GM19043 (cell line): ENCODE results near the gene FRMPD4.

Experiments used
- ATAC-seq: cut with Tn5 transposase; IDR thresholded peaks from one replicate; pipeline ENCODE4 v1.9.1; 2021; ENCODE audit warnings: low read depth; ENCODE audit not compliant: unreplicated experiment

Gene FRMPD4

GRCh38 chrX:12611471-12611870 is 473.2 kb downstream of the FRMPD4 start:
- ATAC-seq = no peak

GRCh38 chrX:12614266-12614665 is 476.0 kb downstream of the FRMPD4 start:
- no peak for ATAC-seq

DNA sequence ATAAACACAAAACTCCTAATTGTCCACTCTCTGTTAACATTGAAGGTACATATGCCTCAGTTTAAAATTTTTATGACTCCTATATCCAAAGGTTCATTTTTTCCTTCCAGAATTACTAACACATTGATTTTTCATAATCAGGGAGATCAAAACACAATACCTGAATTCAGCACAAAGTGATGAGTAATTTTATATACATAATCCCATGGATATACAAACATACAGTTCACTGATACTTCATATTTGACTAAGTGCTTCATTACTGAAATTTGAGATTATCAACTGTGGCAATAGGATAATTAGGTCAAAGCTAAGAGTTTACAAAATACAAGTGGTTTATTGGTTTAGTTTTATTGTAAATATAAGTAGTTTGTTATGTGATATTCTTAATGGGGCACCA is 476.8 kb downstream of the FRMPD4 start:
- no peak for ATAC-seq

DNA sequence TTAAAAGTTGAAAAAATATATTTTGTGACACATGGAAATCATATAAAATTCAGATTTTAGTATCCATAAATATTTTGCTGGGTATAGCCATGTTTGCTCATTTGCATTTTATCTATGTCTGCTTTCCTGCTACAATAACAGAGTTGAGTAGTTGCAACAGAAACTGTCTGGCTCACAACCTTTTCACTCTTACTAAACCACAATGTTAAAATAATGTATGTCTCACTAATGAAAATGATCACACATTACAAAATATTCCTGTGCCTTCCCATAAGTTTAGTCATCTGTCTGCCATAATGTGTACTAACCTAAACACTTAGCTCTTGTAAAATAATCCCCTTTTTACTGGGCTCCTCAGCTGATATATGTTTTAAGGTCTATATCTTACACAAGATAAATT is 479.0 kb downstream of the FRMPD4 start:
- ATAC-seq = no peak

DNA sequence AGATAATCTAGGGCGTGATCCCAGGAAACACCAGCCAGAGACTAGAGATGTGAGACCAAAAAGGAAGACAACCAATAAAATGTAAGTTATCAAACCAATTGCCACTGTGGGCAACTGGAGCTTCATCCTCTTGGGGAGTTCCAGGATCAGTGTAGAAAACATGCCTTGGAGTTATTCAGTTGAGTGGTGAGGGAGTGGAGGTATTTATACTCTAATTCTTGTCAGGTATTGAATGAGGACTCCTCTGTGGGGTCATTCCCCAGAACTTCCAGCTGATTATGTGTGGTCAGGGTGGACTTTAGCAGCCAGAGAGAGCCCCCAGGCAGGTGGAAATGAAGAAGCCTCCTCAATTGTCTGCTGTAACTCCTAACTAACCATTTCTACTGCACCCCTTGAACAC is 509.0 kb downstream of the FRMPD4 start:
- no peak for ATAC-seq

DNA sequence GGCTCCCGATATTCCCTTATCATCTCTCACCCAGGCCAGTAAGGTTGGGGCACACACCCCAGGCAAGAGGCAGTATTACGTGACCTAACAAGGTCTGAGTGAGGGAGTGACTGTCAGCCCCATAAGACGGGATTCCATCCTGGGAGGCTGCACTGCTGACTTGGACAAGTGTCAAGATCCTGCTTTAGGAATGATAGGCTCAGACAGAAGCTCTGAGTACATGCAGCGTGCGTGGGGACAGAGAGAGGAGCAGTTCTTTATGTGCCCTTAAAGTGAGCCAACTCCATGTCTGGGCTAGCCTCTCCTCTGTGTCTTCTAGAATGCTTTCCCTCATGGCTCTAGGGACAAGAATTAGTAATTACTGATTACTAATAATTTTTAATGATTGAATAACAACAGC is 510.7 kb downstream of the FRMPD4 start:
- ATAC-seq = no peak

DNA sequence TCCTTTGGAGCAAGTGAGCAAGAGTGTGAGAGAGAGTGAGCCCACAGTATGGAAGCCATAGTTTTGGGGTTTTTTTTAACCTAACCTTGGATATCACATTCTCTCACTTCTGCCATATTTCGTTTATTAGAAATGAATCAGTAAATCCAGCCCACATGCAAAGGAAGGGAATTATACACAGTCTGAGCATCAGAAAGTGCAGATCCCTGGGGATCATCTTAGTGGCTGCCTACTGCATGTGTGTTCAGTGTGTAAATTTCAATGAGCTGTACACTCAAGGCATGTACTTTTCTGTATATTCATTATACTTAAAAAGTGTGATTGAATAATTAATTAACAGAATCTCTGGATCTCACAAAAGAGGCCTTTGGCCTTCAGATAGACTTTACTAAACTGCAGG is 519.2 kb downstream of the FRMPD4 start:
- no peak for ATAC-seq

- ATAC-seq = no peak
These were observed 519.6 kb downstream of the FRMPD4 start for GRCh38 chrX:12657881-12658280.

GRCh38 chrX:12661464-12661863 is 523.2 kb downstream of the FRMPD4 start:
- ATAC-seq = no peak

DNA sequence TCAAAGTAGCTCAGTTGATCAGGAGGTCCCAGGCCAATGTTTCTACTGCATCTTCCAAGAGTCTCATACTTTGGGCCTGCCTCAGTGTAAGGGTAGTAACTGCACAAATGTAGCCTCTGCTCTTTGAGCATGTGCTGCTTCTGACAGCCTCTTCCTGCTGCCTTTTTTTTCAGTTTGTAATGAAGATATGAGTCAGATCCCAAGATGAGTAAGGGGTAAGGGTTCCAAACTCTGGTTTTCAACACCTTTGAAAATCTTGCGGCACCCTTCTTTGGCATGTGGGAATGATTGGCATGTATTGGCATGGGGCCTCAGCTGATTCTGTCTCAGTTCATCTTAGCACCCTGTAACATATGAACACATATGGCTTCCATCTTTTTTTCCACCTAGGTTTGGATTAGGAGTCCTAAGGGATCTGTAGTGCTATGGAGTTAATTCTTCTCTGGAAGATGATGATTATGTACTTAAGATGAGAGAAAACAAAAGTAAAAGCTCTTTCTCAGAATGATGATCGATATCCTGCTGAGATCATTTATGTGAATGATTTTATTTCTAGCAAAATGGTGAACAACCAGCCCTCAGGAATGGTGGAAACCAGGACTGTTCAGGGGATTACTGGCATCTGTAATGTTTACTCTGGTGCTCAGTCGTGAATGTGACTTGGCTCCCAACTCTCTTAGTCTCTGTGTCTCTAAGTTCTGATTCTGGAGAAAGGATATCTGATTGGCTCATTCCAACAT is 534.3 kb downstream of the FRMPD4 start:
- ATAC-seq = no peak

- no peak for ATAC-seq
These were observed 535.2 kb downstream of the FRMPD4 start for GRCh38 chrX:12673487-12673886.

GRCh38 chrX:12679522-12679921 is 541.2 kb downstream of the FRMPD4 start:
- ATAC-seq = no peak

DNA sequence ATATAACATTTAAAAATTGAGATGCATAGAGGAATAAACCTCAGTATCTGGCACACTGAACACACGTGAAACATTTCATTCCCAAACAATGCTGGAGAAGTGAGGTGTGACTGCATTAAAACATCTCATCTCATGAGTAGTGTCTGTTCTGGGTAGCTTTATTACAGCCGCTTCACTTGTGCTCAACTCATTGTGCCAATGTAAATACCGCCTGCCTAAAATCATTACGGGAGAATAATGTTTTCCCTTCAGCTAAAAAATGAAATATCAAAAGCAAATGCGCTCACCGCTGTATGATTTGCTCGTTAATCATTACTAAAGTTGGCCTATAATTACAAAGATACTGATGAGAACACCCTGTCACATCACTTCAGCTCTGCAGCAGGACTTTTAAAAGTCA is 542.8 kb downstream of the FRMPD4 start:
- ATAC-seq = no peak

- ATAC-seq = no peak
These were observed 547.3 kb downstream of the FRMPD4 start for GRCh38 chrX:12685541-12685940.

- ATAC-seq = no peak
These were observed 548.1 kb downstream of the FRMPD4 start for GRCh38 chrX:12686331-12686730.

GRCh38 chrX:12690646-12691045 is 552.4 kb downstream of the FRMPD4 start:
- no peak for ATAC-seq

DNA sequence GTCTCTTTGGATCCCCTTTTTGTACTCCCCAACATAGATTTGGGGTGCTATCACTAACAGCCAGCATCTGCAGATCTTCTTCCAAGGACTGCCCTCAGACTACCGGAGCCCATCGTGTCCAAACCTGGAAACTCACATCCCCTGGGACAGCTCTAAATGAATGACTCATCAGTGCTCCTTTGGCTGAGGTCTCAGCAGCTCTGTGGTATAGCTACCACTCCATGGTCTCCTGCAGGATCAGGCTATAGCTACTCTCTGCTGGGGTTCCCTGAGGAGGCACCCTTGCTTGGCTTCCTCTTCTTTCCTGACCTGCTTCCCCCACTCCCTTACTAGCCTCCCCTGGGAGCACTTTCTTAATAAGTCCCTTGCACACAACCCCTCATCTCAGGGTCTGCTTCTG is 555.5 kb downstream of the FRMPD4 start:
- ATAC-seq = no peak

- no peak for ATAC-seq
These were observed 562.5 kb downstream of the FRMPD4 start for GRCh38 chrX:12700745-12701144.

DNA sequence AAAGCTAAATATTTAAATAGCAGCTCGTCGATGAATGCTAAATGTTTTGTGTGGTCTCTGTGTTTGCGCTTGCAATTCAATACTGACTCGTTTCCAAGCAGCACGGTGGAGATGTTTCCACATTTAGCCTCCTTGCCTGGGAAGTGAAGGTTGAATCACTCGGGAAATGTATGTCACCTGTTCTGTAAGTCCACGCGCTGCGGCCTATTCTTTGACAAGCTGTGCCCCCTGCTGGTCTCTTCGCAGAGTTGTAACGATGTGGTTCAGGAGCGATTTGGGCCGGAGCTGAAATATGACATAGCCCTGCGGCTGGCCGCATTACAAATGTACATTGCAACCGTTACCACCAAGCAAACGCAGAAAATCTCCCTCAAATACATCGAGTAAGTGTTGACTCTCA is 563.4 kb downstream of the FRMPD4 start:
- no peak for ATAC-seq

- ATAC-seq = no peak
These were observed 564.3 kb downstream of the FRMPD4 start for GRCh38 chrX:12702509-12703091.

- ATAC-seq = no peak
These were observed 566.4 kb downstream of the FRMPD4 start for GRCh38 chrX:12704706-12705105.

- ATAC-seq = no peak
These were observed 570.8 kb downstream of the FRMPD4 start for GRCh38 chrX:12709047-12709446.
